ENCODE results near the gene VAMP2. TPM values are rescaled to one million over a fixed set of nuclear protein-coding genes. Genes with fewer than 3 reads are reported as not detected.
A peak's percentile ranks its signal among the peaks of the same experiment; 100 is the strongest.

VAMP2 gene
- total RNA-seq, 2 experiments from 2014 or later = 71.1 to 79.1 TPM

GRCh38 chr17:8188263-8188839, 25.6 kb upstream of the VAMP2 start:
- POLR2A ChIA-PET = no interaction called here
- Mint-ChIP-seq H3K9me3 (no peaks in the 10 kb centered on the region), H3K27ac (no peak overlapping the region), H3K4me3 (no peak overlapping the region), H3K36me3 (ENCODE audit: low read depth) (no peaks in the 10 kb centered on the region), H3K27me3 (no peaks in the 10 kb centered on the region), H3K4me1 (peaks cover 18% of the 10 kb centered on the region)
- peak; percentile 22 for DNase-seq
- CTCF ChIA-PET = interaction anchor here (0.7 to 4.0 kb wide), 8 partner anchors 15 to 598 kb away, joined by 3 to 13 read pairs (median 8); partner anchors contain the start of genes AURKB and SLC25A35

- no peak overlapping the region for H3K4me3 Mint-ChIP-seq
- peaks cover 20% of the 10 kb centered on the region for H3K4me1 Mint-ChIP-seq
- no peak overlapping the region for H3K27ac Mint-ChIP-seq
- peak; percentile 91 for DNase-seq
- peaks cover 2% of the 10 kb centered on the region for H3K27me3 Mint-ChIP-seq
- ChIA-PET CTCF (interaction anchor here (1.0 to 4.0 kb wide), 9 partner anchors 15 to 68 kb away, joined by 3 to 13 read pairs (median 7); partner anchors contain the start of gene AURKB), POLR2A (no interaction called here)
- H3K9me3 Mint-ChIP-seq = no peaks in the 10 kb centered on the region
- no peaks in the 10 kb centered on the region for H3K36me3 Mint-ChIP-seq (ENCODE audit: low read depth)
These were observed 24.9 kb upstream of the VAMP2 start for GRCh38 chr17:8187517-8188262.

GRCh38 chr17:8186787-8187516, 24.2 kb upstream of the VAMP2 start:
- H3K4me1 Mint-ChIP-seq = peaks cover 22% of the 10 kb centered on the region
- H3K27me3 Mint-ChIP-seq = peaks cover 4% of the 10 kb centered on the region
- H3K9me3 Mint-ChIP-seq = no peaks in the 10 kb centered on the region
- DNase-seq = peak; percentile 92
- ChIA-PET POLR2A (interaction anchor here (0.7 kb wide), 1 partner anchor 34 kb away, joined by 4 read pairs; no protein-coding TSS in a partner anchor), CTCF (interaction anchor here (1.0 to 4.0 kb wide), 12 partner anchors 14 to 67 kb away, joined by 3 to 13 read pairs (median 7); partner anchors contain the start of gene AURKB)
- H3K4me3 Mint-ChIP-seq = no peak overlapping the region
- H3K27ac Mint-ChIP-seq = no peak overlapping the region
- H3K36me3 Mint-ChIP-seq (ENCODE audit: low read depth) = no peaks in the 10 kb centered on the region

- peaks cover 24% of the 10 kb centered on the region for H3K4me1 Mint-ChIP-seq
- DNase-seq = no peak
- no peaks in the 10 kb centered on the region for H3K36me3 Mint-ChIP-seq (ENCODE audit: low read depth)
- ChIA-PET CTCF (interaction anchor here (0.6 to 2.9 kb wide), 10 partner anchors 9 to 67 kb away, joined by 3 to 9 read pairs (median 5); no protein-coding TSS in a partner anchor), POLR2A (interaction anchor here (0.7 kb wide), 1 partner anchor 35 kb away, joined by 4 read pairs; no protein-coding TSS in a partner anchor)
- peaks cover 4% of the 10 kb centered on the region for H3K27me3 Mint-ChIP-seq
- H3K27ac Mint-ChIP-seq = no peak overlapping the region
- H3K4me3 Mint-ChIP-seq = no peak overlapping the region
- no peaks in the 10 kb centered on the region for H3K9me3 Mint-ChIP-seq
These were observed 23.7 kb upstream of the VAMP2 start for GRCh38 chr17:8186446-8186786.

- ChIA-PET CTCF (interaction anchor here (0.6 to 2.9 kb wide), 11 partner anchors 8 to 66 kb away, joined by 3 to 9 read pairs (median 5); no protein-coding TSS in a partner anchor), POLR2A (interaction anchor here (0.6 kb wide), 1 partner anchor 38 kb away, joined by 4 read pairs; no protein-coding TSS in a partner anchor)
- no peak overlapping the region for H3K4me3 Mint-ChIP-seq
- peak; percentile 85 for DNase-seq
- H3K4me1 Mint-ChIP-seq = peaks cover 26% of the 10 kb centered on the region
- H3K27me3 Mint-ChIP-seq = peaks cover 7% of the 10 kb centered on the region
- H3K9me3 Mint-ChIP-seq = no peaks in the 10 kb centered on the region
- no peaks in the 10 kb centered on the region for H3K36me3 Mint-ChIP-seq (ENCODE audit: low read depth)
- H3K27ac Mint-ChIP-seq = no peak overlapping the region
These were observed 23.1 kb upstream of the VAMP2 start for GRCh38 chr17:8185582-8186445.

- Mint-ChIP-seq H3K27me3 (peaks cover 3% of the 10 kb centered on the region), H3K27ac (peak overlapping the region; percentile 92), H3K36me3 (ENCODE audit: low read depth) (peaks cover 3% of the 10 kb centered on the region), H3K9me3 (no peaks in the 10 kb centered on the region), H3K4me1 (peaks cover 55% of the 10 kb centered on the region), H3K4me3 (peak overlapping the region; percentile 95)
- DNase-seq = no peak
- CTCF ChIA-PET = interaction anchor here (0.6 to 1.5 kb wide), 5 partner anchors 9 to 38 kb away, joined by 3 to 5 read pairs (median 4); partner anchors contain the start of gene AURKB
- POLR2A ChIA-PET = no interaction called here
These were observed 14.4 kb upstream of the VAMP2 start for GRCh38 chr17:8176998-8177731.

GRCh38 chr17:8176197-8176940, 13.6 kb upstream of the VAMP2 start, which contains the start of gene TMEM107:
TSS of gene TMEM107 (minus strand) at chr17:8176380. CDS start at chr17:8176286, 94 bp downstream.
- Mint-ChIP-seq H3K9me3 (no peaks in the 10 kb centered on the region), H3K36me3 (ENCODE audit: low read depth) (peaks cover 3% of the 10 kb centered on the region), H3K4me3 (peak within 1 kb of the TSS; percentile 95), H3K4me1 (peaks cover 57% of the 10 kb centered on the region), H3K27ac (peak within 1 kb of the TSS; percentile 92), H3K27me3 (peaks cover 3% of the 10 kb centered on the region)
- ChIA-PET CTCF (interaction anchor here (0.9 to 1.5 kb wide), 3 partner anchors 10 to 37 kb away, joined by 3 to 5 read pairs (median 5); no protein-coding TSS in a partner anchor), POLR2A (interaction anchor here (1.0 kb wide), 1 partner anchor 20 kb away, joined by 3 read pairs; no protein-coding TSS in a partner anchor)
- peak; percentile 93 for DNase-seq

- no peak for DNase-seq
- ChIA-PET CTCF (interaction anchor here (0.8 kb wide), 1 partner anchor 8 kb away, joined by 3 read pairs; no protein-coding TSS in a partner anchor), POLR2A (interaction anchor here (0.6 to 1.0 kb wide), 2 partner anchors 19 to 45 kb away, joined by 3 read pairs; no protein-coding TSS in a partner anchor)
- peak overlapping the region; percentile 95 for H3K4me3 Mint-ChIP-seq
- peaks cover 3% of the 10 kb centered on the region for H3K36me3 Mint-ChIP-seq (ENCODE audit: low read depth)
- H3K27me3 Mint-ChIP-seq = peaks cover under 1% of the 10 kb centered on the region
- H3K27ac Mint-ChIP-seq = peak overlapping the region; percentile 92
- no peaks in the 10 kb centered on the region for H3K9me3 Mint-ChIP-seq
- peaks cover 55% of the 10 kb centered on the region for H3K4me1 Mint-ChIP-seq
These were observed 13.0 kb upstream of the VAMP2 start for GRCh38 chr17:8175795-8176196.

- CTCF ChIA-PET = interaction anchor here (1.0 to 1.6 kb wide), 9 partner anchors 12 to 203 kb away, joined by 3 to 8 read pairs (median 5); partner anchors contain the start of genes HES7 and KRABD2
- Mint-ChIP-seq H3K27me3 (no peaks in the 10 kb centered on the region), H3K36me3 (ENCODE audit: low read depth) (peaks cover 3% of the 10 kb centered on the region), H3K4me1 (peaks cover 55% of the 10 kb centered on the region), H3K9me3 (no peaks in the 10 kb centered on the region), H3K27ac (peak overlapping the region; percentile 100), H3K4me3 (peak overlapping the region; percentile 95)
- POLR2A ChIA-PET = interaction anchor here (0.6 to 1.8 kb wide), 15 partner anchors 10 to 335 kb away, joined by 3 to 35 read pairs (median 5); partner anchors contain the start of genes BORCS6, CTC1 and SLC25A35
- DNase-seq = no peak
These were observed 11.1 kb upstream of the VAMP2 start for GRCh38 chr17:8173871-8174322.
